Keratinocyte (primary cell): ENCODE measurements around the gene CRISPLD2. TPM values are rescaled to one million over a fixed set of nuclear protein-coding genes. Genes with fewer than 3 reads are reported as not detected.
A peak's percentile ranks its signal among the peaks of the same experiment; 100 is the strongest.

Source experiments
- DNase-seq: peaks from one replicate; pipeline ENCODE4 v3.0.0-alpha.2; 2011; ENCODE audit warnings: low read depth, missing footprints, low spot score
- FAIRE-seq: peaks from 2 replicates; lab custom pipeline; 2011; peaks lifted over from hg19 to GRCh38; lab: Jason Lieb, UNC
- H2AFZ ChIP-seq: 2 replicates; pipeline ENCODE4 v1.6.0; 2012; ENCODE audit warnings: low read length, control low read depth, inconsistent platforms; ENCODE audit not compliant: control insufficient read depth
- H3K27ac ChIP-seq: 2 replicates; pipeline ENCODE4 v1.5.1; 2011; ENCODE audit warnings: low read length; ENCODE audit not compliant: control insufficient read depth, insufficient read depth
- H3K27me3 ChIP-seq: 3 replicates; pipeline ENCODE4 v1.6.0; 2011; ENCODE audit warnings: low read length; ENCODE audit not compliant: control insufficient read depth, insufficient read depth; ENCODE audit errors: extremely low read depth
- H3K36me3 ChIP-seq, 2 experiments: 2 replicates in 1 of 2; 3 replicates in 1 of 2; pipeline ENCODE4 v1.5.1; 2011; ENCODE audit warnings: low read length in 2 of 2, mild to moderate bottlenecking in 1 of 2; ENCODE audit not compliant: control insufficient read depth in 2 of 2, insufficient read depth in 2 of 2; ENCODE audit errors: extremely low read depth in 1 of 2
- H3K4me1 ChIP-seq: 3 replicates; pipeline ENCODE4 v1.5.1; 2011; ENCODE audit warnings: low read length; ENCODE audit not compliant: control insufficient read depth, insufficient read depth; ENCODE audit errors: extremely low read depth
- H3K4me2 ChIP-seq: 3 replicates; pipeline ENCODE4 v1.6.0; 2011; ENCODE audit warnings: low read depth, low read length; ENCODE audit not compliant: control insufficient read depth, insufficient read depth; ENCODE audit errors: extremely low read depth
- H3K4me3 ChIP-seq, 3 experiments: fragments of 200-600 bp in 1 of 3; sonication (generic) in 1 of 3; 2 replicates in 2 of 3; 3 replicates in 1 of 3; pipeline ENCODE4 v1.5.1; 2011 to 2016; ENCODE audit warnings: low read length in 3 of 3, mild to moderate bottlenecking in 3 of 3, control low read depth in 2 of 3, inconsistent platforms in 1 of 3, low read depth in 1 of 3, mixed read lengths in 1 of 3, mixed run types in 1 of 3, moderate library complexity in 1 of 3; ENCODE audit not compliant: control insufficient read depth in 2 of 3, insufficient read depth in 2 of 3; ENCODE audit errors: extremely low read depth in 1 of 3
- H3K79me2 ChIP-seq: 2 replicates; pipeline ENCODE4 v1.6.0; 2012; ENCODE audit warnings: low read length; ENCODE audit not compliant: control insufficient read depth, insufficient read depth
- H3K9ac ChIP-seq: 3 replicates; pipeline ENCODE4 v1.6.0; 2011; ENCODE audit warnings: low read length; ENCODE audit not compliant: control insufficient read depth, insufficient read depth; ENCODE audit errors: extremely low read depth
- H3K9me1 ChIP-seq: 3 replicates; pipeline ENCODE4 v1.6.0; 2011; ENCODE audit warnings: low read length; ENCODE audit not compliant: control insufficient read depth, insufficient read depth; ENCODE audit errors: extremely low read depth
- H3K9me3 ChIP-seq: 2 replicates; pipeline ENCODE4 v1.5.1; 2012; ENCODE audit warnings: low read depth, low read length; ENCODE audit not compliant: control insufficient read depth
- H4K20me1 ChIP-seq: 3 replicates; pipeline ENCODE4 v1.6.0; 2011; ENCODE audit warnings: low read length; ENCODE audit not compliant: control insufficient read depth, insufficient read depth; ENCODE audit errors: extremely low read depth
- EZH2 ChIP-seq: IDR thresholded peaks from one replicate; pipeline ENCODE4 v1.6.1; 2012; ENCODE audit warnings: inconsistent platforms, mild to moderate bottlenecking, low read length, moderate library complexity
- dilution Hi-C: fragments of 300-500 bp; cut with MboI; formaldehyde crosslinking; loops from one replicate; pipeline ENCODE4 v1.7.0; 2020; ENCODE audit warnings: low sequenced_read_pairs; ENCODE audit not compliant: extremely low pct_ligation_motif_present
- polyA plus RNA-seq, 5 experiments: library from polyadenylated mRNA; depleted of rRNA in 3 of 5; stranded (reverse) in 3 of 5; stranded (forward) in 1 of 5; unstranded in 1 of 5; fragments of >200 nt; gene quantifications; 1 replicate in 1 of 5; 2 replicates in 3 of 5; 3 replicates in 1 of 5; pipeline versions ENCODE4 v1.2.1 to v1.2.3, GENCODE V29; 2011 to 2012; ENCODE audit warnings: missing spikeins in 2 of 5, low read depth in 1 of 5, low replicate concordance in 1 of 5
- TF ChIP-seq, protein P1 (sequence below), 3 experiments: IDR thresholded peaks in 1 of 3; conservative IDR thresholded peaks in 1 of 3; optimal IDR thresholded peaks in 1 of 3; 2 replicates in 2 of 3; 3 replicates in 1 of 3; pipeline versions ENCODE3 to v1.5.1; 2011; ENCODE audit warnings: low read length in 3 of 3, mild to moderate bottlenecking in 3 of 3, moderate library complexity in 2 of 3, control low read depth in 1 of 3, inconsistent platforms in 1 of 3; ENCODE audit not compliant: insufficient read depth in 2 of 3; ENCODE audit errors: extremely low read depth in 1 of 3

Gene CRISPLD2
- polyA plus RNA-seq, 1 donor (not counting 4 experiments of a cell fraction or from before 2014, with no cell fraction given) = 1.2 TPM

DNA sequence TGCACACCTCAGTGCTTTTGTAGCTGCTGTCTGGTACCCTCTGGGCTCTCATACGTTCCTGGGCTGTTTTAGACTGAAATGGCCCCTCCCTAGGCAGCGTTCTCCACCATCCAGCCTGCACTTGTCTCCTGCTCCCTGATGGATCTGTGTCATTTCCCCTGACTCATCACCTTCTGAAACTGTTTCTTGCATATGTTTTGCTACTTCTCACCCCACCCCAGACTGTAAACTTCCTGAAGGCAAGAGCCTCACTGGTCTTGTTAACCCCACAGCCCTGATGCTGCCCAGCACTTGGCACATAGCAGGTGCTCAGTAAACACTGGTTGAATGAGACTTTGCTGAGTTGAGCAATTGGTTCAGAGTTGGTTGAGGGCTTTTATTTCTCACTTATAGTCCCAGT is 78.7 kb downstream of the CRISPLD2 start:
- Histone ChIP-seq H2AFZ (no peak overlapping the region), H3K79me2 (no peaks in the 10 kb centered on the region), H3K4me3 (no peak overlapping the region), H3K9me1 (no peaks in the 10 kb centered on the region), H3K27ac (peak overlapping the region; percentile 46), H3K9ac (no peak overlapping the region), H3K36me3 (no peaks in the 10 kb centered on the region), H3K4me1 (peaks cover 19% of the 10 kb centered on the region), H3K9me3 (no peaks in the 10 kb centered on the region), H3K4me2 (peak overlapping the region; percentile 13), H3K27me3 (no peaks in the 10 kb centered on the region), H4K20me1 (no peaks in the 10 kb centered on the region)
- dilution Hi-C loops = no loop called here
- peak; percentile 88 for FAIRE-seq
- TF ChIP-seq, protein P1, sequence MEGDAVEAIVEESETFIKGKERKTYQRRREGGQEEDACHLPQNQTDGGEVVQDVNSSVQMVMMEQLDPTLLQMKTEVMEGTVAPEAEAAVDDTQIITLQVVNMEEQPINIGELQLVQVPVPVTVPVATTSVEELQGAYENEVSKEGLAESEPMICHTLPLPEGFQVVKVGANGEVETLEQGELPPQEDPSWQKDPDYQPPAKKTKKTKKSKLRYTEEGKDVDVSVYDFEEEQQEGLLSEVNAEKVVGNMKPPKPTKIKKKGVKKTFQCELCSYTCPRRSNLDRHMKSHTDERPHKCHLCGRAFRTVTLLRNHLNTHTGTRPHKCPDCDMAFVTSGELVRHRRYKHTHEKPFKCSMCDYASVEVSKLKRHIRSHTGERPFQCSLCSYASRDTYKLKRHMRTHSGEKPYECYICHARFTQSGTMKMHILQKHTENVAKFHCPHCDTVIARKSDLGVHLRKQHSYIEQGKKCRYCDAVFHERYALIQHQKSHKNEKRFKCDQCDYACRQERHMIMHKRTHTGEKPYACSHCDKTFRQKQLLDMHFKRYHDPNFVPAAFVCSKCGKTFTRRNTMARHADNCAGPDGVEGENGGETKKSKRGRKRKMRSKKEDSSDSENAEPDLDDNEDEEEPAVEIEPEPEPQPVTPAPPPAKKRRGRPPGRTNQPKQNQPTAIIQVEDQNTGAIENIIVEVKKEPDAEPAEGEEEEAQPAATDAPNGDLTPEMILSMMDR (optimal IDR thresholded peaks at IDR 0.05 in 1 of 3, IDR thresholded peaks at IDR 0.05 in 1 of 3, conservative IDR thresholded peaks at IDR 0.05 in 1 of 3; ENCODE audit: extremely low read depth in 1 of 3, insufficient read depth in 2 of 3, low read length in 3 of 3) = no peak
- TF ChIP-seq EZH2 = no peak
- peak; percentile 44 for DNase-seq

GRCh38 chr16:84899414-84899813 is 79.6 kb downstream of the CRISPLD2 start:
- TF ChIP-seq, protein P1 (optimal IDR thresholded peaks at IDR 0.05 in 1 of 3, IDR thresholded peaks at IDR 0.05 in 1 of 3, conservative IDR thresholded peaks at IDR 0.05 in 1 of 3; ENCODE audit: extremely low read depth in 1 of 3, insufficient read depth in 2 of 3, low read length in 3 of 3) = no peak
- no peak for TF ChIP-seq EZH2
- Histone ChIP-seq H2AFZ (no peak overlapping the region), H3K9me3 (no peaks in the 10 kb centered on the region), H3K4me1 (peaks cover 19% of the 10 kb centered on the region), H3K4me2 (peak overlapping the region; percentile 11), H3K4me3 (no peak overlapping the region), H3K79me2 (no peaks in the 10 kb centered on the region), H3K9me1 (no peaks in the 10 kb centered on the region), H4K20me1 (no peaks in the 10 kb centered on the region), H3K9ac (no peak overlapping the region), H3K27me3 (no peaks in the 10 kb centered on the region), H3K27ac (no peak overlapping the region), H3K36me3 (no peaks in the 10 kb centered on the region)
- dilution Hi-C loops = no loop called here
- DNase-seq = peak; percentile 46
- FAIRE-seq = peak; percentile 90
